Panc1 (cell line): ENCODE results near the gene SPINK1. TPM values are rescaled to one million over a fixed set of nuclear protein-coding genes. Genes with fewer than 3 reads are reported as not detected.

Source experiments
- ATAC-seq: fragments of 200-7000 bp; cut with Tn5 transposase; 2 replicates; pipeline ENCODE4 v1.9.1; 2020; ENCODE audit warnings: mild to moderate bottlenecking, moderate library complexity
- BruUV-seq: library from RNA; stranded (reverse); fragments of 400-500 nt; replicated peaks from 2 replicates; lab custom pipeline; 2021; lab: Mats Ljungman, UMichigan
- CTCF ChIA-PET: fragments of 300-600 bp; sonication (Branson Sonifier 250); formaldehyde crosslinking; loops from one replicate; lab custom pipeline; 2022; ENCODE audit warnings: antibody characterized with exemption; lab: Charles Lee
- POLR2A ChIA-PET: fragments of 300-600 bp; sonication (Branson Sonifier 250); formaldehyde crosslinking; loops from one replicate; lab custom pipeline; 2022; ENCODE audit warnings: antibody characterized with exemption; lab: Charles Lee
- DNase-seq: peaks from one replicate; pipeline ENCODE4 v3.0.0-alpha.2; 2010; ENCODE audit warnings: low read depth, low spot score
- H3K27ac ChIP-seq: 2 replicates; pipeline ENCODE4 v1.5.1; 2011; ENCODE audit warnings: mild to moderate bottlenecking, low read length, inconsistent platforms
- H3K27me3 ChIP-seq: fragments of 200-500 bp; sonication (Bioruptor generic); 2 replicates; pipeline ENCODE4 v1.6.0; 2014; ENCODE audit warnings: low read length, inconsistent platforms; ENCODE audit not compliant: control insufficient read depth, insufficient read depth
- H3K36me3 ChIP-seq: fragments of 200-500 bp; sonication (Bioruptor generic); 2 replicates; pipeline ENCODE4 v1.5.1; 2014; ENCODE audit warnings: inconsistent platforms, mild to moderate bottlenecking, low read length, moderate library complexity; ENCODE audit not compliant: control insufficient read depth, insufficient read depth
- H3K4me1 ChIP-seq: 2 replicates; pipeline ENCODE4 v1.5.1; 2011; ENCODE audit warnings: inconsistent platforms, mild to moderate bottlenecking, low read length, moderate library complexity; ENCODE audit not compliant: control insufficient read depth, insufficient read depth
- H3K4me3 ChIP-seq, 2 experiments: 2 replicates each; pipeline ENCODE4 v1.5.1; 2011 to 2012; ENCODE audit warnings: low read depth in 2 of 2, low read length in 2 of 2, mild to moderate bottlenecking in 2 of 2, inconsistent platforms in 1 of 2, moderate library complexity in 1 of 2
- H3K9me3 ChIP-seq: fragments of 200-500 bp; sonication (Bioruptor generic); 2 replicates; pipeline ENCODE4 v1.5.1; 2014; ENCODE audit warnings: low read depth, mild to moderate bottlenecking, inconsistent platforms, low read length, moderate library complexity; ENCODE audit not compliant: control insufficient read depth, insufficient read depth
- POLR2AphosphoS5 ChIP-seq: IDR thresholded peaks from 2 replicates; pipeline ENCODE4 v1.6.1; 2012; ENCODE audit warnings: mild to moderate bottlenecking, low read depth, low read length, moderate library complexity
- SIN3A ChIP-seq: IDR thresholded peaks from 2 replicates; pipeline ENCODE4 v1.6.1; 2012; ENCODE audit warnings: low read depth, mild to moderate bottlenecking, low read length, moderate library complexity, borderline replicate concordance; ENCODE audit not compliant: insufficient read depth
- TCF7L2 ChIP-seq: IDR thresholded peaks from 2 replicates; pipeline ENCODE4 v1.6.1; 2011; ENCODE audit warnings: mild to moderate bottlenecking, low read depth, low read length, inconsistent platforms
- in situ Hi-C: cut with HindIII; loops from 2 replicates; pipeline ENCODE4 v1.10.0; 2016; ENCODE audit warnings: low sequenced_read_pairs, low pct_unique_long_range_greater_than_20kb
- intact Hi-C: fragments of 100-400 bp; cut with micrococcal nuclease; formaldehyde crosslinking; loops from one replicate; pipeline ENCODE4 v1.10.0; 2022; ENCODE audit not compliant: unreplicated experiment
- total RNA-seq: library from RNA; stranded (reverse); gene quantifications from one replicate; pipeline ENCODE4 v1.2.1, GENCODE V29; 2021; ENCODE audit not compliant: unreplicated experiment
- TF ChIP-seq, protein P1 (sequence below), 2 experiments: IDR thresholded peaks; 2 replicates each; pipeline ENCODE4 v1.6.1; 2011 to 2012; ENCODE audit warnings: low read depth in 2 of 2, control low read depth in 1 of 2, low read length in 1 of 2, mild to moderate bottlenecking in 1 of 2, moderate library complexity in 1 of 2; ENCODE audit not compliant: insufficient read depth in 1 of 2
- TF ChIP-seq, protein P2 (sequence below): fragments of 450-650 bp; IDR thresholded peaks from 2 replicates; pipeline ENCODE4 v1.5.1; 2017; ENCODE audit warnings: mild to moderate bottlenecking

SPINK1 gene
- total RNA-seq, 1 experiment from 2014 or later = 3.0 TPM

DNA sequence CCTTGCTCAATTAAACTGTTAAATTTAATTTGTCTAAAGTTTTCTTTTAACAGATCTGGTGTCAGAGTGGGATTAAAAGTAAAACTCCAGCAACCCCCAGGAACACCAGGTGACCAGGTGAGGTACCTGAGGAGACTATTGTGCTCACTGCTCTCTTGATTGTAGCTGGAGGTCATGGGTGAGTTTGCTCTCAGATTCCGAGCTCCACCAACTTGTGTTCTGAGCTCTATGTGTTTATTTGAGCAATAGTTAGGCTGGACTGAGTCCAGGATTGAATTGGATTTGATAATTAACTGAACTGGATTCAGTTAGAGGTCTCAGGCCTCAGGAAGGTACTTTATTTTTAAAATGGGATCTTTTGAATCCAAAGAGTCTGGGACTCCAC is 29.2 kb upstream of the SPINK1 start:
- BruUV-seq = no TSS peak
- Histone ChIP-seq H3K27ac (no peak overlapping the region), H3K9me3 (no peaks in the 10 kb centered on the region), H3K27me3 (no peaks in the 10 kb centered on the region), H3K4me3 (no peak overlapping the region), H3K36me3 (no peaks in the 10 kb centered on the region), H3K4me1 (no peaks in the 10 kb centered on the region)
- ChIA-PET CTCF (no interaction called here), POLR2A (no interaction called here)
- TF ChIP-seq, protein P1, sequence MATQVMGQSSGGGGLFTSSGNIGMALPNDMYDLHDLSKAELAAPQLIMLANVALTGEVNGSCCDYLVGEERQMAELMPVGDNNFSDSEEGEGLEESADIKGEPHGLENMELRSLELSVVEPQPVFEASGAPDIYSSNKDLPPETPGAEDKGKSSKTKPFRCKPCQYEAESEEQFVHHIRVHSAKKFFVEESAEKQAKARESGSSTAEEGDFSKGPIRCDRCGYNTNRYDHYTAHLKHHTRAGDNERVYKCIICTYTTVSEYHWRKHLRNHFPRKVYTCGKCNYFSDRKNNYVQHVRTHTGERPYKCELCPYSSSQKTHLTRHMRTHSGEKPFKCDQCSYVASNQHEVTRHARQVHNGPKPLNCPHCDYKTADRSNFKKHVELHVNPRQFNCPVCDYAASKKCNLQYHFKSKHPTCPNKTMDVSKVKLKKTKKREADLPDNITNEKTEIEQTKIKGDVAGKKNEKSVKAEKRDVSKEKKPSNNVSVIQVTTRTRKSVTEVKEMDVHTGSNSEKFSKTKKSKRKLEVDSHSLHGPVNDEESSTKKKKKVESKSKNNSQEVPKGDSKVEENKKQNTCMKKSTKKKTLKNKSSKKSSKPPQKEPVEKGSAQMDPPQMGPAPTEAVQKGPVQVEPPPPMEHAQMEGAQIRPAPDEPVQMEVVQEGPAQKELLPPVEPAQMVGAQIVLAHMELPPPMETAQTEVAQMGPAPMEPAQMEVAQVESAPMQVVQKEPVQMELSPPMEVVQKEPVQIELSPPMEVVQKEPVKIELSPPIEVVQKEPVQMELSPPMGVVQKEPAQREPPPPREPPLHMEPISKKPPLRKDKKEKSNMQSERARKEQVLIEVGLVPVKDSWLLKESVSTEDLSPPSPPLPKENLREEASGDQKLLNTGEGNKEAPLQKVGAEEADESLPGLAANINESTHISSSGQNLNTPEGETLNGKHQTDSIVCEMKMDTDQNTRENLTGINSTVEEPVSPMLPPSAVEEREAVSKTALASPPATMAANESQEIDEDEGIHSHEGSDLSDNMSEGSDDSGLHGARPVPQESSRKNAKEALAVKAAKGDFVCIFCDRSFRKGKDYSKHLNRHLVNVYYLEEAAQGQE (IDR thresholded peaks at IDR 0.05; ENCODE audit: insufficient read depth in 1 of 2, low read depth in 2 of 2, low read length in 1 of 2) = no peak
- TF ChIP-seq, protein P2, sequence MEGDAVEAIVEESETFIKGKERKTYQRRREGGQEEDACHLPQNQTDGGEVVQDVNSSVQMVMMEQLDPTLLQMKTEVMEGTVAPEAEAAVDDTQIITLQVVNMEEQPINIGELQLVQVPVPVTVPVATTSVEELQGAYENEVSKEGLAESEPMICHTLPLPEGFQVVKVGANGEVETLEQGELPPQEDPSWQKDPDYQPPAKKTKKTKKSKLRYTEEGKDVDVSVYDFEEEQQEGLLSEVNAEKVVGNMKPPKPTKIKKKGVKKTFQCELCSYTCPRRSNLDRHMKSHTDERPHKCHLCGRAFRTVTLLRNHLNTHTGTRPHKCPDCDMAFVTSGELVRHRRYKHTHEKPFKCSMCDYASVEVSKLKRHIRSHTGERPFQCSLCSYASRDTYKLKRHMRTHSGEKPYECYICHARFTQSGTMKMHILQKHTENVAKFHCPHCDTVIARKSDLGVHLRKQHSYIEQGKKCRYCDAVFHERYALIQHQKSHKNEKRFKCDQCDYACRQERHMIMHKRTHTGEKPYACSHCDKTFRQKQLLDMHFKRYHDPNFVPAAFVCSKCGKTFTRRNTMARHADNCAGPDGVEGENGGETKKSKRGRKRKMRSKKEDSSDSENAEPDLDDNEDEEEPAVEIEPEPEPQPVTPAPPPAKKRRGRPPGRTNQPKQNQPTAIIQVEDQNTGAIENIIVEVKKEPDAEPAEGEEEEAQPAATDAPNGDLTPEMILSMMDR = no peak
- TF ChIP-seq TCF7L2 (no peak), POLR2AphosphoS5 (no peak), SIN3A (no peak)
- no peak for ATAC-seq
- in situ Hi-C loops = no loop called here
- no peak for DNase-seq
- intact Hi-C loops = no loop called here

- ChIA-PET POLR2A (no interaction called here), CTCF (no interaction called here)
- in situ Hi-C loops = no loop called here
- no peaks in the 10 kb centered on the region for H3K36me3 ChIP-seq
- H3K27ac ChIP-seq = no peak overlapping the region
- ATAC-seq (no peak), DNase-seq (no peak)
- no peaks in the 10 kb centered on the region for H3K27me3 ChIP-seq
- intact Hi-C loops = no loop called here
- H3K4me3 ChIP-seq = no peak overlapping the region
- no TSS peak for BruUV-seq
- TF ChIP-seq TCF7L2 (no peak), SIN3A (no peak), POLR2AphosphoS5 (no peak)
- TF ChIP-seq, protein P2 = no peak
- TF ChIP-seq, protein P1 (IDR thresholded peaks at IDR 0.05; ENCODE audit: insufficient read depth in 1 of 2, low read depth in 2 of 2, low read length in 1 of 2) = no peak
- no peaks in the 10 kb centered on the region for H3K4me1 ChIP-seq
- no peaks in the 10 kb centered on the region for H3K9me3 ChIP-seq
These were observed 28.6 kb upstream of the SPINK1 start for GRCh38 chr5:147859962-147860640.
